ENCODE measurements around the gene STXBP1. TPM values are rescaled to one million over a fixed set of nuclear protein-coding genes. Genes with fewer than 3 reads are reported as not detected.
A peak's percentile ranks its signal among the peaks of the same experiment; 100 is the strongest.
"Not testable (repeated sequence)": the region's sequence is repeated elsewhere in the genome, so short reads cannot be mapped to it uniquely, and the experiment has no call there.

STXBP1 gene
- total RNA-seq, 2 experiments from 2014 or later, result 12.1 to 17.7 TPM

DNA sequence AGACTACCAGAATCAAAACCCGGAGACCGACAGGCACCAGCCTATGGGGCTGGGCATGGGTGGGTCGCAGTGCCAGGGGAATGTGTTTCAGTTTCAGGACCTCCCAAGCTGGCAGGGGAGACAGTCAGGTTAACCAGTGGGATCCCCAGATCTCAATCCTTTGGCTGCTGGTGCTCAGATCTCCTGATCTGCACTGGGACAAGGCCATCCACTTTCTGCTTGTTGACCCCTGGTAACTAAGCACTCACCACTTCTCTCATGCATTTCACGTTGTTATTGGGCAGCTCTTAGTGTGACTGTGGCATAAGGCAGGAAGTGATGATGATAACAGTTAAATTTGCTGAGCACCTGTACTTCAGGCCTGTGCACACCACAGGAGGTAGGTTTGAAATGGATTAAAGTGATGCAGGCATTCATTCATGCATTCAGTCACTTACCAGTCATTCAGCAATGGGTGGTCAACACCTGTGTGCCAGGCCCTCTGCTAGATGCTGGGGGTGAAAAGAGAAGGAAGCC is 42.1 kb upstream of the STXBP1 start:
- H3K4me3 Mint-ChIP-seq, result peak overlapping the region; percentile 83
- peak overlapping the region; percentile 91 for H3K27ac Mint-ChIP-seq
- DNase-seq, result peak; percentile 60
- H3K36me3 Mint-ChIP-seq (ENCODE audit: low read depth), result peaks cover 5% of the 10 kb centered on the region
- peaks cover 53% of the 10 kb centered on the region for H3K4me1 Mint-ChIP-seq
- POLR2A ChIA-PET, result interaction anchor here (1.3 kb wide), 1 partner anchor 9 kb away, joined by 3 read pairs; no protein-coding TSS in a partner anchor
- CTCF ChIA-PET, result interaction anchor here (0.9 to 2.8 kb wide), 4 partner anchors 9 to 164 kb away, joined by 3 to 10 read pairs (median 4); partner anchors contain the start of gene TOR2A
- no peaks in the 10 kb centered on the region for H3K27me3 Mint-ChIP-seq
- H3K9me3 Mint-ChIP-seq, result no peaks in the 10 kb centered on the region

DNA sequence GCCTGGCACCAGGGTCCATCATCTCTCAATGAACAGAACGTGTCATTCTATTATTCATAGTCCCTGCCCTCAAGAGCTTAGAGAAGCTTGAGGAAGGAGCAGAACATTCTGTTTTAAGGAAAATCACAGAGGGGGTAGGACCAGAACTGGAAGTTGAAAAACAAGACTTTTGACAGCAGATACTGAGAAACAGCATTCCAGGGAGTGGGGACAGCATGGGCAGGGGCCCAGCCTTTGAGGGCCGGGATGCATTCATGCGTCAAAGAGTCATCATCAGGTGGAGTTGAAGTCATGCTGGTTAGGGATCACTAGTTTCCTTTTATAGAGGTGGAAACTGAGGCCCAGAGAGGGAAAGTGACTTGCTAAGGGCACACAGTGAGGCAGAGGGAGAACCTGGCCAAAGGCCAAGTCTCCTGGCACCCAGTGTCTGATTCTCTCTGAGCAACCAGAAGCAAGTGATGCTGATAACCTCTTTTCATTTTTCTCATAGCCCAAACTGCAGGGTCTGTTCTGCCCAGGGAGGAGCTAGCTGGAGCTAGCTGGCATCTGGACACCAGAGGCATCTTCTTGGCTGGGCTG is 41.5 kb upstream of the STXBP1 start:
- Mint-ChIP-seq H3K4me3 (peak overlapping the region; percentile 83), H3K9me3 (no peaks in the 10 kb centered on the region), H3K27me3 (no peaks in the 10 kb centered on the region), H3K4me1 (peaks cover 55% of the 10 kb centered on the region), H3K27ac (peak overlapping the region; percentile 91), H3K36me3 (ENCODE audit: low read depth) (peaks cover 5% of the 10 kb centered on the region)
- ChIA-PET POLR2A (no interaction called here), CTCF (interaction anchor here (0.9 to 2.8 kb wide), 4 partner anchors 9 to 164 kb away, joined by 3 to 10 read pairs (median 4); partner anchors contain the start of gene TOR2A)
- DNase-seq, result no peak

DNA sequence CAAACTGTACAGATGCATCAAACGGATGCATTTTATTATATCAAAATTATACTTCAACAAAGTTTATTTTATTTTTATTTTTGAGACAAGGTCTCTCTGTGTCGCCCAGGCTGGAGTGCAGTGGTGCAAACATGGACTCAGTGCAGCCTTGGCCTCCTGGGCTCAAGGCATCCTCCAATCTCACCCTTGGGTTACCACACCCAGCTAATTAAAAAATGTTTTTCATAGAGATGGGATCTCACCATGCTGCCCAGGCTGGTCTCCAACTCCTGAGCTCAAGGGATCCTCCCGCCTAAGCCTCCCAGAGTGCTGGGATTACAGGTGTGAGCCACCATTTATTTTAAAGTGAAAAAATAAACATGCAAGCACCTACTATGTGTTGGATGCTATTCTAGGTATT is 40.1 kb upstream of the STXBP1 start:
- no peak for DNase-seq
- ChIA-PET CTCF (interaction anchor here (0.7 to 2.8 kb wide), 3 partner anchors 11 to 229 kb away, joined by 3 to 10 read pairs (median 4); partner anchors contain the start of gene TOR2A), POLR2A (no interaction called here)
- H3K4me3 Mint-ChIP-seq, result no peak overlapping the region
- H3K27ac Mint-ChIP-seq, result no peak overlapping the region
- peaks cover 2% of the 10 kb centered on the region for H3K36me3 Mint-ChIP-seq (ENCODE audit: low read depth)
- no peaks in the 10 kb centered on the region for H3K27me3 Mint-ChIP-seq
- peaks cover 59% of the 10 kb centered on the region for H3K4me1 Mint-ChIP-seq
- H3K9me3 Mint-ChIP-seq, result no peaks in the 10 kb centered on the region

DNA sequence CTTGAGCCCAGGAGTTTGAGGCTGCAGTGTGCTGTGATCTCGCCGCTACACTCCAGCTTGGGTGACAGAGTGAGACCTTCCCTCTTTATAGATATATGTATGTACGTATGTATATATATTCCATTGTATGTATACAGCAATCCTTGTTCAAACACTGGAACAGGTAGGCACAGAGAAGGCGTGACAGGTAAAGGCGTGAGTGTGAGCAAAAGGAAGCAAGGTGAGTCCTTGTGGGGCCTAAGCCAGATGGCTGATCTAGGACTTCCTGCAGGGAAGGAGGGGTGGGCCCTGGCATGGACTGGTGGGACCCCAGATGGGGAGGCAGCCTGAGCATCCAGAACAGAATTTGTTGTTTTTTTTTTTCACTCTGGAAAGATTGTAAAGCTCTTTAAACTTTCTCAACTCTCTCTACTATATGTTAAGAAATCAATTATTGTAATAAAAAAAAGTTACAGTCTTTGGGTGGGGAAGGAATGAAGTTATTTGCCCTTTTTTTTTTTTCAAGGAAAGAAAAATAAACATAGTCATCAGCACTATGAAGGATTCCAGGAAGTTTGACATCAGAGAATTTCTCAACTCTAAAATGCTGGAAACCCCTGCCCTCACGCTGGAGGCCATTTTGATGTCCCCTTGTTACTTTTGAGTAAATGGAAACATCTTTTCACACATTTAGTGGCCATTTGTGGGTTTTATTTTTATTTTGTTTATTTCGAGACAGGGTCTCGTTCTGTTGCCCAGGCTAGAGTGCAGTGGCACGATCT is 38.9 kb upstream of the STXBP1 start:
- H3K4me1 Mint-ChIP-seq, result peaks cover 54% of the 10 kb centered on the region
- CTCF ChIA-PET, result no interaction called here
- H3K27ac Mint-ChIP-seq, result no peak overlapping the region
- POLR2A ChIA-PET, result no interaction called here
- H3K9me3 Mint-ChIP-seq, result no peaks in the 10 kb centered on the region
- H3K36me3 Mint-ChIP-seq (ENCODE audit: low read depth), result peaks cover 2% of the 10 kb centered on the region
- DNase-seq, result no peak
- H3K27me3 Mint-ChIP-seq, result no peaks in the 10 kb centered on the region
- no peak overlapping the region for H3K4me3 Mint-ChIP-seq

DNA sequence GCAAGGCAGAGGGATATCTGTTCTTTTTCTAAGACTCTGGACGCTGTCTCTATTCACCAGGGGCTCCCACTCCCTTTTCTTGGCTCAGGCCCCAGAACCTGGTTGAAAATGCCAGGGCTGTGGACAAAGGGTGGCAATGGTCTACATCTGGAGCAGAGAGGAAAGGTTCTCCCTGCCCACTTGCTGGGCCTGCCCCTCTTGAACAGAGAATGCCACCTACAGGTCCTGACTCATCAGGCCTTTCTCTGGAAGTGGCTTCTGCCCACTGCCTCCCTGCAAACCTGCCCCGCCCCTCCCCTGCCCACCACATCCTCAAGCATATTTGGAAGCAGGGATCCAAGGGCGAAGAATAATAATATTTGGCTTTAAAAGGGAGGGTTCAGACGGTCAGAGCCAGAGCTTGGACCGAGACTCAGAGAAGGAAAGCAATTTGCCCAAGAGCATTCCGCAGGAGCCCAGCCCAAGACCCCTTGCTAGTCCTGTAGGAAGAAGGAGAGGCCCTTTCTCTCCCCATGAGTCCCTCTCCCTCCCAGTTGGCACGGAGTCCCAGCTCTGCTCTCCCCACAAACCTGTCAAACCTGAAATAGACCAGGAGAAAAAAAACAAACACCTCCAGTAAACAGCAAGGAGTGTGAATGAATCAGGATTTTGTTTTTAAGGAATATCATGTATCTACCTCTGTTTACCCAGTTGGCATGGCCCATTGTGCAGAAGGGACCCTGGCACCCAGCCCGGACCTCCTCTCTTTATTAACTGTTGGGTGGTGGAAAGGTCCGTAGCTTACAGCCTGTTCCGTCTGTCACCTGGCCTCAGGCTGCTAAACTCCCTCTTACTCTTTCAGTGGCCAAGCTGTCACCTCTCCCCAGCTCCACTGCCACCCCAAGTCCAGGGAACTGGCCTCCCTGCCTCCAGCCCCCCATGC is 37.7 kb upstream of the STXBP1 start:
- H3K27me3 Mint-ChIP-seq, result no peaks in the 10 kb centered on the region
- H3K9me3 Mint-ChIP-seq, result no peaks in the 10 kb centered on the region
- no peak overlapping the region for H3K4me3 Mint-ChIP-seq
- POLR2A ChIA-PET, result no interaction called here
- H3K4me1 Mint-ChIP-seq, result peaks cover 64% of the 10 kb centered on the region
- H3K27ac Mint-ChIP-seq, result peak overlapping the region; percentile 44
- peaks cover 2% of the 10 kb centered on the region for H3K36me3 Mint-ChIP-seq (ENCODE audit: low read depth)
- CTCF ChIA-PET, result interaction anchor here (0.8 to 1.0 kb wide), 3 partner anchors 11 to 116 kb away, joined by 3 read pairs; no protein-coding TSS in a partner anchor
- no peak for DNase-seq

DNA sequence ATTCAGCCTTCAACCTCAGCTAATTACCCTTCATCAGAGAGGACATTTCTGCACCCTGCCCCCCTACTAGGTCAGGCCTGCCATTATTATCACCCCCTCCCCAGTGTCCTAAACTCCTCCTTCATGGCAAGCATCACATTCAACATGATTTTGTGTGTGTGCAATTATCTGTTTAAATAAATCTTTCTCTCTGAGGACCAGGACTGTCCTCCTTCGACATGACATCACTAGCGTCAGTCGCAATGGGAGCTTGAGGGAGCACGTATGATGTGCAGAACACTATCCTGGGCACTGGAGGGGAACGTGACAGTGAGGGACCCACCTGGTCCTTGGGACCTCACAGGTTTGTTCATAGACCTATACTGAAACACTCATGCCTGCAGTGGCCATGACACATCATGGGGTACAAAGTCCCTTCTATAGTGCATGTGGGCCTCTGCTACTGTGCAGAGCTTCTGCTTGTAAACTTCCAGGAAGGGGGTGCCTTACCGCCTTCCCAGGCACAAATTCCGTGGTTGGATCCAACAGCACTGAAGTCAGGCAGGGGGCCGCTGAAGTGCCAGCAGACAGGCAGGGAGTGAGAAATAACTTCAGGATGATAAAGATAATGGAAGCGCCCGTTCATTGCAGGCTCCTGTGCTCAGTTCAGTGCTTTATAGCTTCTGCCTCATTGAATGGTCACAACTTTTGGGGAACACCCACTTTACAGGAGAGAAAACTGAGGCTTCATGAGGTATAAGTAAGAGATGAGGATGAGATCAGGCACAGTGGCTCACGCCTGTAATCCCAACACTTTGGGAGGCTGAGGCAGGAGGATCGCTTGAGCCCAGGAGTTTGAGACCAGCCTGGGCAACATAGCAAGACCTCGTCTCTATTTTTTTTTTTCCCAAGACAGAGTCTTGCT is 36.0 kb upstream of the STXBP1 start:
- Mint-ChIP-seq H3K4me1 (peaks cover 61% of the 10 kb centered on the region), H3K27me3 (no peaks in the 10 kb centered on the region)

DNA sequence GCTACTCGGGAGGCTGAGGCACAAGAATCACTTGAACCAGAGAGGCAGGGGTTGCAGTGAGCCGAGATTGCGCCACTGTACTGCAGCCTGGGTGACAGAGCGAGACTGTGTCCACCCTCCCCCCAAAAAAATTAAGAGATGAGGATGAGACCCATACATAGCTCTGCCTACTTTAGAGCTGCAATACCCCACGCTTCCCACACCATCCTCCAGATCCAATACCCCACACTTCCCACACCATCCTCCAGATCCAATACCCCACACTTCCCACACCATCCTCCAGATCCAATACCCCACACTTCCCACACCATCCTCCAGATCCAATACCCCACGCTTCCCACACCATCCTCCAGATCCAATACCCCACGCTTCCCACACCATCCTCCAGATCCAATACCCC is 34.9 kb upstream of the STXBP1 start:
- POLR2A ChIA-PET, result not testable (repeated sequence)

More for the DNA sequence above, 36.0 kb upstream of the STXBP1 start:
- CTCF ChIA-PET, result no interaction called here
- POLR2A ChIA-PET, result no interaction called here
- no peak for DNase-seq
- no peaks in the 10 kb centered on the region for H3K36me3 Mint-ChIP-seq (ENCODE audit: low read depth)
- no peak overlapping the region for H3K27ac Mint-ChIP-seq
- H3K9me3 Mint-ChIP-seq, result no peaks in the 10 kb centered on the region
- no peak overlapping the region for H3K4me3 Mint-ChIP-seq

DNA sequence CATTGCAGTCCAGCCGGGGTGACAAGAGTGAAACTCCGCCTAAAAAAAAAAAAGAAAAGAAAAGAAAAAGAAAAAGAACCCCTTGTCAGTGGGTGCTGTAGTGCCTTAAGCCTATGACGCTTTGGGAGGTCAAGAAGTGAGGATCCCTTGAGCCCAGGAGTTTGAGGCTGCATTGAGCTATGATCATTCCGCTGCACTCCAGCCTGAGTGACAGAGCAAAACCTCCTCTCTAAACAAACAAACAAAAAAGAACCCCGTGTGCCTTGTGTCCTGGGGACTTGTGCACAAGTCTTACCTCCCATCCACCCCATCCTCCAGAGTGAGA is 33.5 kb upstream of the STXBP1 start:
- Mint-ChIP-seq H3K9me3 (no peaks in the 10 kb centered on the region), H3K27ac (peak overlapping the region; percentile 92), H3K4me3 (peak overlapping the region; percentile 66), H3K4me1 (peaks cover 44% of the 10 kb centered on the region), H3K36me3 (ENCODE audit: low read depth) (no peaks in the 10 kb centered on the region), H3K27me3 (peaks cover 2% of the 10 kb centered on the region)
- CTCF ChIA-PET, result interaction anchor here (0.6 to 2.2 kb wide), 8 partner anchors 8 to 662 kb away, joined by 3 to 7 read pairs (median 3); partner anchors contain the start of gene TOR2A
- no peak for DNase-seq
- POLR2A ChIA-PET, result interaction anchor here (0.6 to 0.8 kb wide), 2 partner anchors 9 to 168 kb away, joined by 3 read pairs; no protein-coding TSS in a partner anchor

More for the DNA sequence above, 34.9 kb upstream of the STXBP1 start:
- CTCF ChIA-PET; H3K4me3 Mint-ChIP-seq; H3K27me3 Mint-ChIP-seq; H3K36me3 Mint-ChIP-seq (ENCODE audit: low read depth); DNase-seq; H3K27ac Mint-ChIP-seq; H3K9me3 Mint-ChIP-seq: not testable (repeated sequence)
- H3K4me1 Mint-ChIP-seq, result peaks cover 53% of the 10 kb centered on the region

DNA sequence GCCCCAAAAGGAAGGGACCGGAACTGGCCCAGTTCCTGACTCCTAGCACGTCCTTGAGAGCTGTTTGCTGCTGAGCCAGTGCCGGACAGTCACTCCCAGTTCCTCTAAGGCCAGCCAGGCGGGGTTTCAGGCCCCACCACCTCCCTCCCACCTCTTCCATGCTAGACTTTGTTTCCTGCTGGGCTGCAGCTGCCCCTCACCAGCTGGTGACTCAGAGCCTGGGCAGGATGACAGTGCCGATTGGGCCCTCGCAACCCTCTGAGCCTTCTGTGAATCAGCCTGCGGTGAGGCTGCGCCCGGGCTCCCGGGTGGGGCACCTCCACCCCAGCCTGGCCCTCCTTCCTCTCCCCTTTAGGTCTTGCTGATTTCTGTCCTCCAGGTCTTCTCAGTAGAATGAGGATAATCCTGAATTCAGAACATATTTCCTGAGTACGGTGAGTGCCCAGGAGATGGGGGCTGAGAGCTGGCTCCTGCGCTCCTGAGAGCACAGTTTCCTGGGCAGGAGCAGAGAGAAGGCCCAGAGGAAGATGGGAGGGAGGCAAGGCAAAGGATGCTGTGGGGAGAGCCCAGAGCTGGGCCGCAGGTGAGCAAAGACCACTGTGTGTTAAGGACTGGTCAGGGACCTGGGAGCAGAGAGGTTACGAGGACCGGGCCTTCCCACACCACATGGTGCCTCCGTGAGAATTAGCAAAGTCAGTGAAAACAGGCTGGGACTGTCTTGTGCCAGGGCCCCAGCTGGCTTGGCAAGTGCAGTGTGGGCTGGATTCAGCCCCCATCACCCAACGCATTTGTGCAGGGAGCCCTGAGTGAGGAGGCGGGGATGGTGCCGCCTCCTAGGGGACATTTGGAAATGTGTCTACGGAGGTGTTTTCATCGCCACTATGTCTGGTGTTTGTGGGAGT is 32.9 kb upstream of the STXBP1 start:
- ChIA-PET CTCF (interaction anchor here (0.6 to 2.2 kb wide), 6 partner anchors 9 to 661 kb away, joined by 3 to 7 read pairs (median 4); partner anchors contain the start of gene TOR2A), POLR2A (interaction anchor here (0.6 to 0.8 kb wide), 2 partner anchors 10 to 168 kb away, joined by 3 read pairs; no protein-coding TSS in a partner anchor)
- peak; percentile 78 for DNase-seq
- H3K36me3 Mint-ChIP-seq (ENCODE audit: low read depth), result no peaks in the 10 kb centered on the region
- peaks cover 42% of the 10 kb centered on the region for H3K4me1 Mint-ChIP-seq
- peak overlapping the region; percentile 66 for H3K4me3 Mint-ChIP-seq
- peaks cover 2% of the 10 kb centered on the region for H3K27me3 Mint-ChIP-seq
- H3K9me3 Mint-ChIP-seq, result no peaks in the 10 kb centered on the region
- H3K27ac Mint-ChIP-seq, result peak overlapping the region; percentile 92

DNA sequence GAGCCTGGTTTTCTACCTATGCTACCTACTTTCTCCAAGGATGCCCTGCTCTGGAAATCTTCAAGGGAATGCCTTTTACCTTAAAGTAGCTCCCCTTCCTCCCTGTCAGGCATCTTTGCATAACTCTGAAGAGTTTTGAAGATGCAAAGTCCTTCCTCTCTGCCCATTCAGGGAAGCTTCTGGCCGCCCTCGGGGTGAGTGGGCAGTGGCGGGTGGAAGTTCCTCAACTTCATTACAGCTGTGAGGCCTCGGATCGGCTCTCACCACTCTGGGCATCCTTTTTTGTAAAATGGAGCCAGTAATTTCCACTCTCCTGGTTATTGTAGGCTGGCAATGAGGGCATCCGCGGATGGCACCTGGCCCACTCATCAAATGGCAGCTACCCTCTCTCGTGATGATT is 31.7 kb upstream of the STXBP1 start:
- H3K36me3 Mint-ChIP-seq (ENCODE audit: low read depth), result no peaks in the 10 kb centered on the region

More for the DNA sequence above, 31.7 kb upstream of the STXBP1 start:
- Mint-ChIP-seq H3K27me3 (peaks cover 2% of the 10 kb centered on the region), H3K9me3 (no peaks in the 10 kb centered on the region), H3K4me1 (peaks cover 36% of the 10 kb centered on the region), H3K27ac (peak overlapping the region; percentile 92), H3K4me3 (no peak overlapping the region)
- CTCF ChIA-PET, result interaction anchor here (0.6 to 2.2 kb wide), 4 partner anchors 17 to 345 kb away, joined by 3 to 7 read pairs (median 4); no protein-coding TSS in a partner anchor
- DNase-seq, result no peak
- POLR2A ChIA-PET, result no interaction called here

Data from activated CD4-positive, alpha-beta T cell treated with anti-CD3 and anti-CD28 coated beads, Interleukin-2, amount 10 ng/mL, durations not matched to agents 7 days and 5 days (primary cell).